MCF 10A (cell line): ENCODE results near the gene RGS19. TPM values are rescaled to one million over a fixed set of nuclear protein-coding genes. Genes with fewer than 3 reads are reported as not detected.
A peak's percentile ranks its signal among the peaks of the same experiment; 100 is the strongest.

Experiments used
- BruUV-seq: library from RNA; stranded (reverse); fragments of 400-500 nt; replicated peaks from 2 replicates; lab custom pipeline; 2021; lab: Mats Ljungman, UMichigan
- CTCF ChIA-PET: fragments of 300-600 bp; sonication (Branson Sonifier 250); formaldehyde crosslinking; extraction: SDS; loops from one replicate; lab custom pipeline; 2021; ENCODE audit warnings: antibody characterized with exemption, inconsistent platforms; lab: Yijun Ruan, JAX
- POLR2A ChIA-PET: fragments of 300-600, 350-650 bp; sonication (Branson Sonifier 250); formaldehyde crosslinking; extraction: SDS; loops from one replicate; lab custom pipeline; 2020; ENCODE audit warnings: antibody characterized with exemption, inconsistent platforms; lab: Yijun Ruan, JAX
- DNase-seq: peaks from one replicate; pipeline ENCODE4 v3.0.0-alpha.2; 2018; ENCODE audit not compliant: unreplicated experiment
- H3K27ac Mint-ChIP-seq: one replicate; pipeline ENCODE4 v1.8.0; 2022; ENCODE audit warnings: mild to moderate bottlenecking, low read depth, mixed read lengths; ENCODE audit not compliant: unreplicated experiment
- H3K27me3 Mint-ChIP-seq: one replicate; pipeline ENCODE4 v1.8.0; 2022; ENCODE audit warnings: mixed read lengths; ENCODE audit not compliant: insufficient read depth, unreplicated experiment
- H3K36me3 Mint-ChIP-seq: one replicate; pipeline ENCODE4 v1.8.0; 2022; ENCODE audit warnings: mild to moderate bottlenecking, moderate library complexity, mixed read lengths; ENCODE audit not compliant: insufficient read depth, unreplicated experiment
- H3K4me1 Mint-ChIP-seq: one replicate; pipeline ENCODE4 v1.8.0; 2022; ENCODE audit warnings: mixed read lengths; ENCODE audit not compliant: insufficient read depth, unreplicated experiment
- H3K4me3 Mint-ChIP-seq: one replicate; pipeline ENCODE4 v1.8.0; 2022; ENCODE audit warnings: mild to moderate bottlenecking, moderate library complexity, mixed read lengths; ENCODE audit not compliant: unreplicated experiment
- H3K9me3 Mint-ChIP-seq: one replicate; pipeline ENCODE4 v1.8.0; 2022; ENCODE audit warnings: mixed read lengths; ENCODE audit not compliant: unreplicated experiment
- CTCF ChIP-seq: fragments of 200-600 bp; IDR thresholded peaks from one replicate; pipeline ENCODE4 v1.8.0; 2022; ENCODE audit warnings: antibody characterized with exemption, mild to moderate bottlenecking; ENCODE audit not compliant: unreplicated experiment
- intact Hi-C: fragments of 100-400 bp; cut with micrococcal nuclease; formaldehyde crosslinking; loops from 2 replicates; pipeline ENCODE4 v1.14.1; 2022
- total RNA-seq: library from RNA; stranded (reverse); gene quantifications from 2 replicates; pipeline ENCODE4 v1.2.3, GENCODE V29; 2022

RGS19 gene
- total RNA-seq, 1 experiment from 2014 or later: 8.8 TPM

GRCh38 chr20:64102647-64103354 lies 23.5 kb upstream of the RGS19 start:
- no peaks in the 10 kb centered on the region for H3K9me3 Mint-ChIP-seq
- H3K4me1 Mint-ChIP-seq: no peaks in the 10 kb centered on the region
- peaks cover 46% of the 10 kb centered on the region for H3K27me3 Mint-ChIP-seq
- H3K4me3 Mint-ChIP-seq: no peak overlapping the region
- CTCF ChIA-PET: interaction anchor here (1.4 kb wide), 1 partner anchor 18 kb away, joined by 4 read pairs; the partner anchor contains the start of gene LKAAEAR1
- DNase-seq: no peak
- no TSS peak for BruUV-seq
- no peak for TF ChIP-seq CTCF
- no peaks in the 10 kb centered on the region for H3K36me3 Mint-ChIP-seq
- POLR2A ChIA-PET: no interaction called here
- intact Hi-C loops: no loop called here
- no peak overlapping the region for H3K27ac Mint-ChIP-seq

GRCh38 chr20:64101731-64102621 lies 22.7 kb upstream of the RGS19 start:
- H3K27ac Mint-ChIP-seq: no peak overlapping the region
- CTCF ChIA-PET: interaction anchor here (0.6 to 1.4 kb wide), 7 partner anchors 10 to 83 kb away, joined by 3 to 6 read pairs (median 3); partner anchors contain the start of gene LKAAEAR1

GRCh38 chr20:64100946-64101688 lies 21.8 kb upstream of the RGS19 start:
- no peak for DNase-seq
- Mint-ChIP-seq H3K27ac (no peak overlapping the region), H3K9me3 (peaks cover 8% of the 10 kb centered on the region), H3K4me3 (no peak overlapping the region), H3K4me1 (no peaks in the 10 kb centered on the region), H3K27me3 (peaks cover 39% of the 10 kb centered on the region), H3K36me3 (no peaks in the 10 kb centered on the region)
- ChIA-PET CTCF (interaction anchor here (0.6 to 2.1 kb wide), 9 partner anchors 9 to 82 kb away, joined by 3 to 6 read pairs (median 3); partner anchors contain the start of gene LKAAEAR1), POLR2A (no interaction called here)
- no peak for TF ChIP-seq CTCF
- intact Hi-C loops: no loop called here
- BruUV-seq: no TSS peak

More at GRCh38 chr20:64101731-64102621, 22.7 kb upstream of the RGS19 start:
- no peak for DNase-seq
- peak; percentile 53 for TF ChIP-seq CTCF
- Mint-ChIP-seq H3K9me3 (peaks cover 2% of the 10 kb centered on the region), H3K36me3 (no peaks in the 10 kb centered on the region), H3K27me3 (peaks cover 44% of the 10 kb centered on the region), H3K4me3 (no peak overlapping the region), H3K4me1 (no peaks in the 10 kb centered on the region)
- BruUV-seq: no TSS peak
- intact Hi-C loops: no loop called here
- POLR2A ChIA-PET: no interaction called here
